Ishikawa (cell line): ENCODE data around the gene SENP7.

Experiments used
- MAX ChIP-seq: IDR thresholded peaks from 2 replicates; pipeline ENCODE4 v1.6.1; 2012
- NFIC ChIP-seq: IDR thresholded peaks from 2 replicates; pipeline ENCODE4 v1.6.1; 2012
- REST ChIP-seq: IDR thresholded peaks from 2 replicates; pipeline ENCODE4 v1.6.1; 2012; ENCODE audit warnings: low read depth, mild to moderate bottlenecking
- TAF1 ChIP-seq: IDR thresholded peaks from 2 replicates; pipeline ENCODE4 v1.6.1; 2012; ENCODE audit warnings: low read depth, mild to moderate bottlenecking
- YY1 ChIP-seq: IDR thresholded peaks from 2 replicates; pipeline ENCODE4 v1.6.1; 2012; ENCODE audit warnings: low read depth

GRCh38 chr3:101379658-101380376, 133.2 kb downstream of the SENP7 start:
- TF ChIP-seq YY1: no peak
- TF ChIP-seq REST: no peak
- no peak for TF ChIP-seq TAF1
- TF ChIP-seq MAX: no peak
- TF ChIP-seq NFIC: no peak
